SJSA1 (cell line): ENCODE results near the gene IWS1. TPM values are rescaled to one million over a fixed set of nuclear protein-coding genes. Genes with fewer than 3 reads are reported as not detected.

Source experiments
- DNase-seq, 2 experiments: peaks; one replicate each; pipeline ENCODE4 v3.0.0-alpha.2; 2015 to 2020; ENCODE audit warnings: low spot score in 2 of 2, low read depth in 1 of 2
- H3K27ac ChIP-seq: fragments of 250-450 bp; sonication (Bioruptor Pico); 2 replicates; pipeline ENCODE4 v1.5.1; 2020; ENCODE audit warnings: mild to moderate bottlenecking, moderate library complexity
- H3K27me3 ChIP-seq: fragments of 250-450 bp; sonication (Bioruptor Pico); replicated peaks from 2 replicates; pipeline ENCODE4 v1.5.1; 2020; ENCODE audit warnings: mild to moderate bottlenecking, moderate library complexity
- H3K36me3 ChIP-seq: fragments of 250-450 bp; sonication (Bioruptor Pico); 2 replicates; pipeline ENCODE4 v1.5.1; 2020; ENCODE audit warnings: mild to moderate bottlenecking
- H3K4me1 ChIP-seq: fragments of 250-450 bp; sonication (Bioruptor Pico); replicated peaks from 2 replicates; pipeline ENCODE4 v1.6.1; 2021; ENCODE audit warnings: mild to moderate bottlenecking
- H3K4me3 ChIP-seq: fragments of 250-450 bp; sonication (Bioruptor Pico); 2 replicates; pipeline ENCODE4 v1.5.1; 2020; ENCODE audit warnings: mild to moderate bottlenecking
- H3K9me3 ChIP-seq: fragments of 250-450 bp; sonication (Bioruptor Pico); replicated peaks from 2 replicates; pipeline ENCODE4 v1.5.1; 2020; ENCODE audit warnings: mild to moderate bottlenecking
- total RNA-seq: library from RNA; depleted of rRNA; stranded (reverse); fragments of >200 nt; shearing (Covaris generic); gene quantifications from 2 replicates; pipeline ENCODE4 v1.2.3, GENCODE V29; 2014

IWS1 gene
- total RNA-seq, 1 experiment from 2014 or later = 73.7 TPM

- H3K27ac ChIP-seq = no peak overlapping the region
- H3K9me3 ChIP-seq = no peaks in the 10 kb centered on the region
- no peaks in the 10 kb centered on the region for H3K27me3 ChIP-seq
- peaks cover 51% of the 10 kb centered on the region for H3K4me1 ChIP-seq
- peaks cover 64% of the 10 kb centered on the region for H3K36me3 ChIP-seq
- H3K4me3 ChIP-seq = no peak overlapping the region
- DNase-seq = no peak
These were observed 12.2 kb downstream of the IWS1 start for GRCh38 chr2:127514076-127514475.

GRCh38 chr2:127512362-127512761 lies 13.9 kb downstream of the IWS1 start:
- no peaks in the 10 kb centered on the region for H3K9me3 ChIP-seq
- H3K36me3 ChIP-seq = peaks cover 62% of the 10 kb centered on the region
- H3K27ac ChIP-seq = no peak overlapping the region
- H3K4me1 ChIP-seq = peaks cover 51% of the 10 kb centered on the region
- H3K27me3 ChIP-seq = no peaks in the 10 kb centered on the region
- no peak overlapping the region for H3K4me3 ChIP-seq
- no peak for DNase-seq

GRCh38 chr2:127511917-127512316 lies 14.4 kb downstream of the IWS1 start:
- H3K4me1 ChIP-seq = peaks cover 51% of the 10 kb centered on the region
- H3K4me3 ChIP-seq = no peak overlapping the region
- no peaks in the 10 kb centered on the region for H3K27me3 ChIP-seq
- no peak for DNase-seq
- H3K36me3 ChIP-seq = peaks cover 61% of the 10 kb centered on the region
- no peaks in the 10 kb centered on the region for H3K9me3 ChIP-seq
- H3K27ac ChIP-seq = no peak overlapping the region

GRCh38 chr2:127511090-127511695 lies 15.1 kb downstream of the IWS1 start:
- Histone ChIP-seq H3K9me3 (no peaks in the 10 kb centered on the region), H3K27ac (no peak overlapping the region)
- DNase-seq = no peak

GRCh38 chr2:127510073-127510472 lies 16.2 kb downstream of the IWS1 start:
- Histone ChIP-seq H3K4me1 (peaks cover 40% of the 10 kb centered on the region), H3K27me3 (no peaks in the 10 kb centered on the region), H3K4me3 (no peak overlapping the region), H3K27ac (no peak overlapping the region), H3K36me3 (peaks cover 56% of the 10 kb centered on the region), H3K9me3 (no peaks in the 10 kb centered on the region)
- no peak for DNase-seq

More at GRCh38 chr2:127511090-127511695, 15.1 kb downstream of the IWS1 start:
- Histone ChIP-seq H3K36me3 (peaks cover 56% of the 10 kb centered on the region), H3K4me3 (no peak overlapping the region), H3K4me1 (peaks cover 49% of the 10 kb centered on the region), H3K27me3 (no peaks in the 10 kb centered on the region)

GRCh38 chr2:127508631-127509034 lies 17.7 kb downstream of the IWS1 start:
- Histone ChIP-seq H3K9me3 (no peaks in the 10 kb centered on the region), H3K4me3 (no peak overlapping the region), H3K36me3 (peaks cover 56% of the 10 kb centered on the region), H3K4me1 (peaks cover 38% of the 10 kb centered on the region), H3K27me3 (no peaks in the 10 kb centered on the region), H3K27ac (peak overlapping the region; percentile 57)
- DNase-seq = peak; percentile 92 to 97

- H3K9me3 ChIP-seq = no peaks in the 10 kb centered on the region
- H3K36me3 ChIP-seq = peaks cover 58% of the 10 kb centered on the region
- no peak for DNase-seq
- H3K4me3 ChIP-seq = no peak overlapping the region
- H3K4me1 ChIP-seq = peaks cover 38% of the 10 kb centered on the region
- no peaks in the 10 kb centered on the region for H3K27me3 ChIP-seq
- H3K27ac ChIP-seq = peak overlapping the region; percentile 35
These were observed 18.2 kb downstream of the IWS1 start for GRCh38 chr2:127508023-127508630.

- Histone ChIP-seq H3K27me3 (no peaks in the 10 kb centered on the region), H3K4me3 (no peak overlapping the region), H3K36me3 (peaks cover 59% of the 10 kb centered on the region), H3K9me3 (no peaks in the 10 kb centered on the region), H3K4me1 (peaks cover 38% of the 10 kb centered on the region), H3K27ac (no peak overlapping the region)
- DNase-seq = no peak
These were observed 19.8 kb downstream of the IWS1 start for GRCh38 chr2:127506510-127506909.

- Histone ChIP-seq H3K9me3 (no peaks in the 10 kb centered on the region), H3K36me3 (peaks cover 60% of the 10 kb centered on the region), H3K4me1 (peaks cover 32% of the 10 kb centered on the region), H3K27ac (no peak overlapping the region), H3K27me3 (no peaks in the 10 kb centered on the region), H3K4me3 (no peak overlapping the region)
- DNase-seq = no peak
These were observed 21.5 kb downstream of the IWS1 start for GRCh38 chr2:127504552-127505430.

- H3K27me3 ChIP-seq = no peaks in the 10 kb centered on the region
- H3K36me3 ChIP-seq = peaks cover 70% of the 10 kb centered on the region
- no peaks in the 10 kb centered on the region for H3K9me3 ChIP-seq
- no peak overlapping the region for H3K4me3 ChIP-seq
- no peak overlapping the region for H3K27ac ChIP-seq
- peaks cover 21% of the 10 kb centered on the region for H3K4me1 ChIP-seq
- no peak for DNase-seq
These were observed 22.8 kb downstream of the IWS1 start for GRCh38 chr2:127503491-127503890.

GRCh38 chr2:127498386-127498785 lies 27.9 kb downstream of the IWS1 start:
- no peaks in the 10 kb centered on the region for H3K27me3 ChIP-seq
- H3K9me3 ChIP-seq = no peaks in the 10 kb centered on the region
- peaks cover 78% of the 10 kb centered on the region for H3K36me3 ChIP-seq
- DNase-seq = no peak
- H3K4me3 ChIP-seq = no peak overlapping the region
- no peaks in the 10 kb centered on the region for H3K4me1 ChIP-seq
- no peak overlapping the region for H3K27ac ChIP-seq

- Histone ChIP-seq H3K4me1 (no peaks in the 10 kb centered on the region), H3K36me3 (peaks cover 95% of the 10 kb centered on the region), H3K9me3 (no peaks in the 10 kb centered on the region), H3K27me3 (no peaks in the 10 kb centered on the region), H3K27ac (no peak overlapping the region), H3K4me3 (no peak overlapping the region)
- no peak for DNase-seq
These were observed 36.0 kb downstream of the IWS1 start for GRCh38 chr2:127490283-127490682.

- Histone ChIP-seq H3K36me3 (peaks cover 93% of the 10 kb centered on the region), H3K4me3 (no peak overlapping the region), H3K27ac (no peak overlapping the region), H3K4me1 (no peaks in the 10 kb centered on the region), H3K27me3 (no peaks in the 10 kb centered on the region), H3K9me3 (no peaks in the 10 kb centered on the region)
- DNase-seq = no peak
These were observed 39.8 kb downstream of the IWS1 start for GRCh38 chr2:127486247-127487058.
